Activated CD4-positive, alpha-beta T cell treated with anti-CD3 and anti-CD28 coated beads, Interleukin-2, amount 10 ng/mL, durations not matched to agents 7 days and 5 days (primary cell): ENCODE results near the gene KCNJ6. TPM values are rescaled to one million over a fixed set of nuclear protein-coding genes. Genes with fewer than 3 reads are reported as not detected.

Experiments used
- CTCF ChIA-PET: fragments of 350-600 bp; sonication (Branson Sonifier 250); formaldehyde crosslinking; loops from one replicate; lab custom pipeline; 2021; ENCODE audit warnings: antibody characterized with exemption; lab: Charles Lee
- POLR2A ChIA-PET: fragments of 350-600 bp; sonication (Branson Sonifier 250); formaldehyde crosslinking; loops from one replicate; lab custom pipeline; 2021; ENCODE audit warnings: antibody characterized with exemption; lab: Charles Lee
- DNase-seq: peaks from one replicate; pipeline ENCODE4 v3.0.0-alpha.2; 2020
- H3K27ac Mint-ChIP-seq: one replicate; pipeline ENCODE4 v1.8.0; 2021; ENCODE audit warnings: mild to moderate bottlenecking, moderate library complexity, mixed read lengths
- H3K27me3 Mint-ChIP-seq: one replicate; pipeline ENCODE4 v1.8.0; 2021; ENCODE audit warnings: mixed read lengths
- H3K36me3 Mint-ChIP-seq: one replicate; pipeline ENCODE4 v1.8.0; 2021; ENCODE audit warnings: low read depth, mixed read lengths
- H3K4me1 Mint-ChIP-seq: one replicate; pipeline ENCODE4 v1.8.0; 2021; ENCODE audit warnings: mixed read lengths
- H3K4me3 Mint-ChIP-seq: one replicate; pipeline ENCODE4 v1.8.0; 2021; ENCODE audit warnings: mild to moderate bottlenecking, moderate library complexity, mixed read lengths
- H3K9me3 Mint-ChIP-seq: one replicate; pipeline ENCODE4 v1.8.0; 2021; ENCODE audit warnings: mixed read lengths
- total RNA-seq, 2 experiments: library from RNA; stranded (reverse); gene quantifications; one replicate each; pipeline ENCODE4 v1.2.3, GENCODE V29; 2021

The KCNJ6 gene
- total RNA-seq, 2 experiments from 2014 or later, result not detected

DNA sequence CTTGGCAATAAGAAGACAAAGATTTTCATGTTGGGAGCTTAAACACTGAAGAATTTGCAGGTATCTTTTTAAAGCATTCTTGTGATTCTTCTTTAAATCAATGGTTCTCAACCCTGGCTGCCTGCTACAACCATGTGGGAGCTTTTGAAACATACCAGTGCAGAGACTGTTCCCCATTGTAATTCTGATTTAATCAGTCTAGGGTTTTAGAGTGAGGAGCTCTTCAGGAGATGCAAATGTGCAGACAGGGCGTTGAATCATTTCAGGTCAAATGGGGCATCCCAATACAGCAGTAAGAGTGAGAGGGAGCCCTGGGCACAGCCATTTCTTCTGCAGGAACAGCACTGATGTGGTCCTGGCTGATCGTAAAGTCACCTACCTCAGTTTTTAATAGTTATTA lies 24.3 kb downstream of the KCNJ6 start:
- no peak for DNase-seq
- no peak overlapping the region for H3K4me3 Mint-ChIP-seq
- H3K27ac Mint-ChIP-seq, result no peak overlapping the region
- H3K9me3 Mint-ChIP-seq, result no peaks in the 10 kb centered on the region
- H3K36me3 Mint-ChIP-seq, result no peaks in the 10 kb centered on the region
- ChIA-PET CTCF (no interaction called here), POLR2A (no interaction called here)
- H3K4me1 Mint-ChIP-seq, result no peaks in the 10 kb centered on the region
- peaks cover 2% of the 10 kb centered on the region for H3K27me3 Mint-ChIP-seq

DNA sequence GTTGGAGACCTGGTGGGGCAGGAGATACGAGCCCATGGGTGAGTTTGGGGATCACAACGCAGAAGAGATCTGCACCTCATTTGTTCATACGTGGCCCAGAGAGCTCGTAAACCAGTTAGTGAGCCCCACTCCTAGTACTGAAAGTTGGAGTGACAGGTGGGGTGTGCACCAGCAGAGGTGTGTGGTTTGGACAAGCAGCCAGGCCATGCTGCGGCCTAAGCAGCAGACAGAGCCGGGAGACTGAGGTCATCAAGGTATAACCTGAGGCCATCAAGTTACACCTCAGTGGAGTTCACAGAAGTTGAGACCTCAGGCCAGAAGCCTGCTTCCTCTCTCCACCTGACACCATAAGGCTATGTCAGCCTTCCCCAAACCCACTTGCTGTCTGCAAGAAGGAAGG lies 27.6 kb downstream of the KCNJ6 start:
- Mint-ChIP-seq H3K9me3 (no peaks in the 10 kb centered on the region), H3K27ac (no peak overlapping the region), H3K4me3 (no peak overlapping the region), H3K36me3 (no peaks in the 10 kb centered on the region), H3K27me3 (no peaks in the 10 kb centered on the region), H3K4me1 (no peaks in the 10 kb centered on the region)
- POLR2A ChIA-PET, result no interaction called here
- CTCF ChIA-PET, result no interaction called here
- DNase-seq, result no peak

DNA sequence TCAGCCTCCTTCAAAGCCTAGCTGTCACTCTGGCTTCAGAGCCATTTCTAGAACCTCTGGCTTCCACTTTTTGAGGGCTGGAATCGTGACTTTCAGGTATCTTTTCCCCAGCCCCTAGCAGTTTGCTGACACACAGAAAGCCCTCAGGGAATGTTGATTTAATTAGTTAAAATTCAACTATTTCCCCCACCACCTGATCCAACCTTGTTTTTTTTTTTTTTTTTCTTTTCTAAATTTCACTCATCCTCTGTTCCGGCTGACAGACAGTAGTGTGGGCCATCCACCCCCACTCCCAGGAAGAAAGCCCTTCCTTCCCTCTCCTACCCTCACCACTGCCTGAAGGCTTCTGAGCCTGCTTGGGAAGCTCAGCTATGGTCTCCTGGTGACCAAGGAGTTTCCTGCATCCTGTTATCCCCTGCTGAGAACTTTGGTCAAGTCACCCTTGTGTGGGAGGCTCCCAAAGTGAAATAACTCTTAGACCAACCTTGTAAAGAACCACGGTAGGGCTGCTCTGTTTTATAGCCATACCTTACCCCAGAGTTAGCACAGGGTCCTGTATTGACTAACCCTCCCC lies 29.4 kb downstream of the KCNJ6 start:
- Mint-ChIP-seq H3K27me3 (no peaks in the 10 kb centered on the region), H3K9me3 (no peaks in the 10 kb centered on the region), H3K4me1 (no peaks in the 10 kb centered on the region), H3K27ac (no peak overlapping the region), H3K36me3 (no peaks in the 10 kb centered on the region), H3K4me3 (no peak overlapping the region)
- ChIA-PET CTCF (no interaction called here), POLR2A (interaction anchor here (0.7 kb wide), 1 partner anchor 1440 kb away, joined by 4 read pairs; no protein-coding TSS in a partner anchor)
- no peak for DNase-seq

GRCh38 chr21:37886120-37886519 lies 30.1 kb downstream of the KCNJ6 start:
- CTCF ChIA-PET, result no interaction called here
- Mint-ChIP-seq H3K9me3 (no peaks in the 10 kb centered on the region), H3K4me3 (no peak overlapping the region), H3K4me1 (no peaks in the 10 kb centered on the region), H3K36me3 (no peaks in the 10 kb centered on the region), H3K27ac (no peak overlapping the region), H3K27me3 (no peaks in the 10 kb centered on the region)
- DNase-seq, result no peak
- POLR2A ChIA-PET, result no interaction called here

DNA sequence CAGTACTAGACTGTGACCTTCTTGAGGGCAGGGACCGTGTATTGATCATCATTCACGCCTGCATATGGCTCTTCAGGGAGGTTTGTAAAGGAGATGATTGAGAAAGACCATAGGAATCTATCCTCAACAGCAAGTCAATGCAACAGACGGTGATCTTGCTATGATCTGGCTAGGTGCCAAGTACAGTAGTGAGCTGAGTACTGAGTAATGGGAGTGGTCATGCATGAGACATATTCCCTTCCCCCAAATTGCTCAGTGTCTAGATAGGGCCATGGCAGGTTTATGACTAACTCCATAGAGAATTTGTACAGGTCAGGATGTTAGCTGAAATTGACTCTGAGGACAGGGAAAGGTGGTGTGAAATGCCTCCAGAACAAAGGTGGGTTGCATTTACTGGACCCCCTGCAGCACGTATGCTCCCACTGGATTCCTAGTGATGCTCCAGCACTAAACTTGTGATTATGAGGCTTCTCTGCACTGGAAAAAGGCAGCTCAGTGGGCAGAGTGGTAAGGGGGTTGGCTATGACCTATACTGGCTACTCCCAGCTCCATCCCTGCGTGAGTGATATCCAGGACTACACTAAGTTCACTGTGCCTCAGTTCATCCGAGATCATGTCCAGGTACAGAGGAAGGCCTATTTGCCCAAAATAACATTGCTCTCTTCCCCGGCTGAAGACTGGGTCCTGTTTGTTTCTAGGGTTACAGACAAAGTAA lies 37.2 kb downstream of the KCNJ6 start:
- Mint-ChIP-seq H3K4me3 (no peak overlapping the region), H3K4me1 (peaks cover 1% of the 10 kb centered on the region), H3K27me3 (no peaks in the 10 kb centered on the region), H3K9me3 (no peaks in the 10 kb centered on the region), H3K27ac (no peak overlapping the region), H3K36me3 (no peaks in the 10 kb centered on the region)
- POLR2A ChIA-PET, result no interaction called here
- no peak for DNase-seq
- CTCF ChIA-PET, result no interaction called here

- Mint-ChIP-seq H3K4me1 (peaks cover 1% of the 10 kb centered on the region), H3K36me3 (no peaks in the 10 kb centered on the region), H3K9me3 (no peaks in the 10 kb centered on the region), H3K27me3 (no peaks in the 10 kb centered on the region), H3K4me3 (no peak overlapping the region), H3K27ac (no peak overlapping the region)
- ChIA-PET POLR2A (no interaction called here), CTCF (interaction anchor here (1.5 kb wide), 1 partner anchor 16 kb away, joined by 4 read pairs; no protein-coding TSS in a partner anchor)
- no peak for DNase-seq
Observed at GRCh38 chr21:37877888-37878684, 38.2 kb downstream of the KCNJ6 start.

DNA sequence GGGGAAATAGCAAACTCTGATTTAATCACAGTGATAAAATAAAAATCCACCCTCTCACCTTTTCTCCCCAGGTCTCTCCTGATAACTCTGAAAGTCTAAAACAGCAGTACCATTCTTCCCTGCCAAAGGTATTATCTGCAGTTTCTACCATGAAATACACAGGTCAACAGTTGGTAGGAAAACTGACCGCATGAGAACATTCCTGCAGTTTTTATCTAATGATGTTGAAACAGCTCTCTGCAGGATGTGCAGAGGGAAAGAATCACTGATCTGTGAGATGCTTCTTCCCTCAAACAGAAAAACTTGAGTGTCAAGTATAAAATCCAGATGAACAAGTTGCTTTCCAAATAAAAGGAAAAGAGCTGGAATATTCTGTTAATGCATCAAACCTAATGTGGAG lies 39.1 kb downstream of the KCNJ6 start:
- Mint-ChIP-seq H3K4me1 (peaks cover 1% of the 10 kb centered on the region), H3K27ac (no peak overlapping the region), H3K9me3 (no peaks in the 10 kb centered on the region), H3K27me3 (no peaks in the 10 kb centered on the region), H3K4me3 (no peak overlapping the region), H3K36me3 (no peaks in the 10 kb centered on the region)
- ChIA-PET POLR2A (no interaction called here), CTCF (interaction anchor here (1.5 kb wide), 1 partner anchor 15 kb away, joined by 4 read pairs; no protein-coding TSS in a partner anchor)
- no peak for DNase-seq

GRCh38 chr21:37876561-37876960 lies 39.7 kb downstream of the KCNJ6 start:
- ChIA-PET POLR2A (no interaction called here), CTCF (interaction anchor here (1.5 kb wide), 1 partner anchor 14 kb away, joined by 4 read pairs; no protein-coding TSS in a partner anchor)
- Mint-ChIP-seq H3K4me1 (peaks cover 1% of the 10 kb centered on the region), H3K36me3 (no peaks in the 10 kb centered on the region), H3K27me3 (no peaks in the 10 kb centered on the region), H3K27ac (no peak overlapping the region), H3K4me3 (no peak overlapping the region), H3K9me3 (no peaks in the 10 kb centered on the region)
- DNase-seq, result no peak

- Mint-ChIP-seq H3K4me3 (no peak overlapping the region), H3K27me3 (no peaks in the 10 kb centered on the region), H3K4me1 (peaks cover 1% of the 10 kb centered on the region), H3K36me3 (no peaks in the 10 kb centered on the region), H3K27ac (no peak overlapping the region), H3K9me3 (no peaks in the 10 kb centered on the region)
- POLR2A ChIA-PET, result no interaction called here
- DNase-seq, result no peak
- CTCF ChIA-PET, result no interaction called here
Observed at GRCh38 chr21:37874904-37875780, 41.1 kb downstream of the KCNJ6 start.

- POLR2A ChIA-PET, result no interaction called here
Observed at GRCh38 chr21:37874481-37874880, 41.8 kb downstream of the KCNJ6 start.

DNA sequence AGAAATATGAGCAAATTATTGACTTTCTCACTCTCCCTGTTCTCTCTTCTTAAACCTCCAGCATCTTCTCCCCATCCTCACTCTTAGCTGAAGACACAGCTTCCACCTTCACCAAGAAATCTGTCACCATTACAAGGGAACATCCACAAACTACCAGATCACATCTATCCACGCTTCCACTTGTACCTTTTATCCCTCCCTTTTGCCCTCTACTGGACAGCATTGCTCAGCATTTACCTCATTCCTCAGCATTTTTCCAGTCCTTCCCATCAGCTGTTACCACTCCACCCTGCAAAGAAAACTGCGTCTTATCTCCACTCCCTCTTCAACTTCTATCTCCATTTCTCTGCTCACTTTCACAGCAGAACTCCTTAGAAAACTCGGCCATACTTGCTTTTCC lies 42.6 kb downstream of the KCNJ6 start:
- Mint-ChIP-seq H3K27me3 (no peaks in the 10 kb centered on the region), H3K4me3 (no peak overlapping the region), H3K36me3 (no peaks in the 10 kb centered on the region), H3K4me1 (peaks cover 1% of the 10 kb centered on the region), H3K9me3 (no peaks in the 10 kb centered on the region), H3K27ac (no peak overlapping the region)
- ChIA-PET POLR2A (no interaction called here), CTCF (interaction anchor here (0.8 kb wide), 1 partner anchor 11 kb away, joined by 3 read pairs; no protein-coding TSS in a partner anchor)
- DNase-seq, result no peak

More at GRCh38 chr21:37874481-37874880, 41.8 kb downstream of the KCNJ6 start:
- Mint-ChIP-seq H3K27me3 (no peaks in the 10 kb centered on the region), H3K4me3 (no peak overlapping the region), H3K27ac (no peak overlapping the region), H3K9me3 (no peaks in the 10 kb centered on the region), H3K4me1 (peaks cover 1% of the 10 kb centered on the region), H3K36me3 (no peaks in the 10 kb centered on the region)
- no peak for DNase-seq
- CTCF ChIA-PET, result no interaction called here

GRCh38 chr21:37871121-37871862 lies 45.0 kb downstream of the KCNJ6 start:
- ChIA-PET POLR2A (no interaction called here), CTCF (no interaction called here)
- H3K36me3 Mint-ChIP-seq, result no peaks in the 10 kb centered on the region

More at GRCh38 chr21:37871121-37871862, 45.0 kb downstream of the KCNJ6 start:
- Mint-ChIP-seq H3K4me3 (no peak overlapping the region), H3K27me3 (peaks cover 2% of the 10 kb centered on the region), H3K4me1 (no peaks in the 10 kb centered on the region), H3K27ac (no peak overlapping the region), H3K9me3 (no peaks in the 10 kb centered on the region)
- no peak for DNase-seq
